ENCODE measurements around the gene SIGLECL1. TPM values are rescaled to one million over a fixed set of nuclear protein-coding genes. Genes with fewer than 3 reads are reported as not detected.
"Not testable (repeated sequence)": the region's sequence is repeated elsewhere in the genome, so short reads cannot be mapped to it uniquely, and the experiment has no call there.

The SIGLECL1 gene
- total RNA-seq, 2 donors from 2014 or later: not detected

- 26 to 50% methylated on average over 2 of the region's 2 CpGs for WGBS, 2 donors
- Histone ChIP-seq H3K4me1 (no peaks in the 10 kb centered on the region), H3K36me3 (replicated peaks in 1 of 2; ENCODE audit: insufficient read depth in 1 of 2, low read depth in 2 of 2) (no peaks in the 10 kb centered on the region), H3K27ac (no peak overlapping the region), H3K4me3 (no peak overlapping the region), H3K9me3 (no peaks in the 10 kb centered on the region), H3K27me3 (no peaks in the 10 kb centered on the region)
- ATAC-seq (no peak), DNase-seq (no peak)
- no peak for TF ChIP-seq POLR2A (IDR thresholded peaks at IDR 0.05)
- intact Hi-C loops (cut with DNase I): no loop called here
Observed at GRCh38 chr19:51207747-51208146, 43.1 kb upstream of the SIGLECL1 start.

- 76 to 81% methylated on average over 6 of the region's 6 CpGs for WGBS, 2 donors
- intact Hi-C loops (cut with DNase I): no loop called here
- DNase-seq (no peak), ATAC-seq (no peak)
- no peaks in the 10 kb centered on the region for H3K9me3 ChIP-seq
- no peak overlapping the region for H3K4me3 ChIP-seq
- no peaks in the 10 kb centered on the region for H3K27me3 ChIP-seq
- TF ChIP-seq POLR2A (IDR thresholded peaks at IDR 0.05) (no peak), CTCF (IDR thresholded peaks at IDR 0.05) (no peak)
- no peaks in the 10 kb centered on the region for H3K4me1 ChIP-seq
- H3K36me3 ChIP-seq (replicated peaks in 1 of 2; ENCODE audit: insufficient read depth in 1 of 2, low read depth in 2 of 2): no peaks in the 10 kb centered on the region
- H3K27ac ChIP-seq: no peak overlapping the region
Observed at GRCh38 chr19:51210191-51210784, 40.6 kb upstream of the SIGLECL1 start.

- H3K4me1 ChIP-seq; H3K36me3 ChIP-seq (replicated peaks in 1 of 2; ENCODE audit: insufficient read depth in 1 of 2, low read depth in 2 of 2); H3K27ac ChIP-seq; ATAC-seq; H3K27me3 ChIP-seq; intact Hi-C loops (cut with DNase I); H3K9me3 ChIP-seq; H3K4me3 ChIP-seq: not testable (repeated sequence)
- 42 to 70% methylated on average over 2 to 13 of the region's 13 CpGs for WGBS, 2 donors
- DNase-seq: peak in 2 of 4 donors; percentile 10 to 44
Observed at GRCh38 chr19:51210874-51211361, 40.0 kb upstream of the SIGLECL1 start.

GRCh38 chr19:51211833-51212232 lies 39.0 kb upstream of the SIGLECL1 start:
- no peak overlapping the region for H3K27ac ChIP-seq
- no peak overlapping the region for H3K4me3 ChIP-seq
- H3K27me3 ChIP-seq: no peaks in the 10 kb centered on the region
- 77 to 94% methylated on average over 2 to 9 of the region's 9 CpGs for WGBS, 2 donors
- DNase-seq (no peak), ATAC-seq (no peak)
- no peak for TF ChIP-seq POLR2A (IDR thresholded peaks at IDR 0.05)
- no peak for TF ChIP-seq CTCF (IDR thresholded peaks at IDR 0.05)
- H3K36me3 ChIP-seq (replicated peaks in 1 of 2; ENCODE audit: insufficient read depth in 1 of 2, low read depth in 2 of 2): no peaks in the 10 kb centered on the region
- H3K9me3 ChIP-seq: no peaks in the 10 kb centered on the region
- intact Hi-C loops (cut with DNase I): no loop called here
- no peaks in the 10 kb centered on the region for H3K4me1 ChIP-seq

GRCh38 chr19:51219307-51219706 lies 31.6 kb upstream of the SIGLECL1 start:
- Histone ChIP-seq H3K4me3 (no peak overlapping the region), H3K4me1 (no peaks in the 10 kb centered on the region), H3K27ac (no peak overlapping the region), H3K9me3 (no peaks in the 10 kb centered on the region), H3K27me3 (peaks cover 0 to 3% of the 10 kb centered on the region in 2 donors), H3K36me3 (replicated peaks in 1 of 2; ENCODE audit: insufficient read depth in 1 of 2, low read depth in 2 of 2) (no peaks in the 10 kb centered on the region)
- TF ChIP-seq CTCF (IDR thresholded peaks at IDR 0.05) (no peak), POLR2A (IDR thresholded peaks at IDR 0.05) (no peak)
- intact Hi-C loops (cut with DNase I): no loop called here
- WGBS, 2 donors: 38 to 79% methylated on average over 1 of the region's 1 CpG
- no peak for DNase-seq
- no peak for ATAC-seq

GRCh38 chr19:51219971-51220370 lies 30.9 kb upstream of the SIGLECL1 start:
- WGBS, 2 donors: 48 to 52% methylated on average over 1 of the region's 1 CpG
- H3K27ac ChIP-seq: no peak overlapping the region
- no peak overlapping the region for H3K4me3 ChIP-seq
- ATAC-seq (no peak), DNase-seq (no peak)
- TF ChIP-seq POLR2A (IDR thresholded peaks at IDR 0.05): no peak
- TF ChIP-seq CTCF (IDR thresholded peaks at IDR 0.05): no peak
- H3K9me3 ChIP-seq: no peaks in the 10 kb centered on the region
- H3K36me3 ChIP-seq (replicated peaks in 1 of 2; ENCODE audit: insufficient read depth in 1 of 2, low read depth in 2 of 2): no peaks in the 10 kb centered on the region
- H3K27me3 ChIP-seq: peaks cover 0 to 3% of the 10 kb centered on the region in 2 donors
- H3K4me1 ChIP-seq: no peaks in the 10 kb centered on the region
- intact Hi-C loops (cut with DNase I): no loop called here

Data from body of pancreas (tissue), 4 donors.